Sigmoid colon (tissue), 3 donors: ENCODE measurements around the gene MORN5.

ENCODE experiments used
- POLR2A ChIP-seq, 2 donors: fragments of 450-650 bp; IDR thresholded peaks; one replicate each; pipeline ENCODE4 v1.6.1; 2016; ENCODE audit warnings: antibody characterized with exemption in 2 of 2, mild to moderate bottlenecking in 2 of 2, moderate library complexity in 2 of 2
- TF ChIP-seq, protein P1 (sequence below), 4 experiments: fragments of 450-650 bp in 3 of 4; fragments of 200-600 bp in 1 of 4; IDR thresholded peaks; one replicate each; pipeline ENCODE4 v1.5.1; 2016 to 2019; ENCODE audit warnings: antibody characterized with exemption in 4 of 4, mild to moderate bottlenecking in 3 of 4, moderate library complexity in 2 of 4

DNA sequence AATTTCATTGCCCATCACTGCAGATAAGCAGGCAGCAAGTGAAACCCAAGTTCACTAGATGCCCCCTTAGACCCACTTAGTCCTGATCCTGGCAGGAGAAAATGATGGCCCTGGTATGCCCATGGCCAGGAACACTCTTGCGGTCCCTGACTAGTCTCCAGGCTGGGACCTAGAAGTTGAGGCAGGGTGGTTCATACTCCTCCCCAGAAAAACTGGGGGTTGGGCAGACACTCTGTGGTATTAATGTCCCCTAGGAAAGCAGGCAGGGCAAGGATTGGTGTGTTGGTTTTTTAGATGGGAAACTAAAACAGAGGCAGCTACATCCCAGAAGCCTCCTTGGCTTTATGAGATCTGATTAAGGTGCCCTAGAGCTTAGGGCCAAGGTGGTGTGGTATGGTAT, 56.0 kb downstream of the MORN5 start:
- TF ChIP-seq, protein P1, sequence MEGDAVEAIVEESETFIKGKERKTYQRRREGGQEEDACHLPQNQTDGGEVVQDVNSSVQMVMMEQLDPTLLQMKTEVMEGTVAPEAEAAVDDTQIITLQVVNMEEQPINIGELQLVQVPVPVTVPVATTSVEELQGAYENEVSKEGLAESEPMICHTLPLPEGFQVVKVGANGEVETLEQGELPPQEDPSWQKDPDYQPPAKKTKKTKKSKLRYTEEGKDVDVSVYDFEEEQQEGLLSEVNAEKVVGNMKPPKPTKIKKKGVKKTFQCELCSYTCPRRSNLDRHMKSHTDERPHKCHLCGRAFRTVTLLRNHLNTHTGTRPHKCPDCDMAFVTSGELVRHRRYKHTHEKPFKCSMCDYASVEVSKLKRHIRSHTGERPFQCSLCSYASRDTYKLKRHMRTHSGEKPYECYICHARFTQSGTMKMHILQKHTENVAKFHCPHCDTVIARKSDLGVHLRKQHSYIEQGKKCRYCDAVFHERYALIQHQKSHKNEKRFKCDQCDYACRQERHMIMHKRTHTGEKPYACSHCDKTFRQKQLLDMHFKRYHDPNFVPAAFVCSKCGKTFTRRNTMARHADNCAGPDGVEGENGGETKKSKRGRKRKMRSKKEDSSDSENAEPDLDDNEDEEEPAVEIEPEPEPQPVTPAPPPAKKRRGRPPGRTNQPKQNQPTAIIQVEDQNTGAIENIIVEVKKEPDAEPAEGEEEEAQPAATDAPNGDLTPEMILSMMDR (IDR thresholded peaks at IDR 0.05): no peak
- TF ChIP-seq POLR2A (IDR thresholded peaks at IDR 0.05): no peak
